Epidermal melanocyte (primary cell): ENCODE results near the gene PRUNE2.
"Not testable (repeated sequence)": the region's sequence is repeated elsewhere in the genome, so short reads cannot be mapped to it uniquely, and the experiment has no call there.

ENCODE experiments used
- DNase-seq: peaks from one replicate; pipeline ENCODE4 v3.0.0; 2011; ENCODE audit warnings: low spot score; ENCODE audit not compliant: insufficient read length

The PRUNE2 gene

GRCh38 chr9:76905791-76906646 lies at the start of gene PRUNE2:
Gene PRUNE2, minus strand, starts transcription at chr9:76906114. Its CDS starts 151 bp downstream, at chr9:76905963.
- DNase-seq = peak; percentile 78

- DNase-seq = not testable (repeated sequence)
Measured at GRCh38 chr9:76955406-76955805, 49.5 kb upstream of the PRUNE2 start.

- DNase-seq = no peak
Measured at GRCh38 chr9:76949865-76950264, 44.0 kb upstream of the PRUNE2 start.

DNA sequence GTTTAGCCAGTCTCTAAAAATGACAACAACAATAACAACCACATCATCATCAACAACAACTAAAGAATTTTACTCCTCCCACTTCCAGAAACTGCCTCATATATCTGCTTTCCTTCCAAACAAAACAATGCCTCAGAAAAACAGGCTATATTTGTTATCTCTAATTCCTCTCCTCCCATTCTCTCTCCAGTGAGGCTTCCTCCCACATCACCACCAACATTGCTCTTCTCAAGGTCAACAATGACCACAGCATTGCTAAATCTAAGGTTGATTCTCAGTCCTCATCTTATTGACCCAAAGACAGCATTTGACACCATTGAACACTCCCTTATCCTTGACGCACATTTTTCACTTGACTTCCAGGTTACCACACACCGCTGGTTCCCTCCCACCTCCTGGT lies 38.1 kb upstream of the PRUNE2 start:
- DNase-seq = no peak

DNA sequence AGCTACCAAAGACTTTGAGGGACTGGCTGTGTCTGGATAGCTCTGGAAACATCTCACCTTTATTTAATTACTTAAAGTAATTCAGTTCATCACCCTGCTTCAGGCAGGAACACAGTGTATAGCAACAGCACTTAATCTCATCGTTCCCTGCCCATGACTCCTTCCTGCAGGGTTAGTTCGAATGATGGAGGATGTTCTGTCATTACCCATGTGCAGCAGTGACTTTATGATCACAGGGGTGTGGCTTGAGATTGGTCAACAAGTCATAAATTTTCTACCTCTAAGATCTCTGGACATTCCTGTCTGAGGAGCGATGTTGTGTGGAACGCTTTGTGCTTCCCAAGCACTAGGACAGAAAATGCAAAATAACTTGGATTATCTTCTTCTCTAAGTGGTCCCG lies 37.1 kb upstream of the PRUNE2 start:
- DNase-seq = no peak

GRCh38 chr9:76932757-76933156 lies 26.8 kb upstream of the PRUNE2 start:
- no peak for DNase-seq

DNA sequence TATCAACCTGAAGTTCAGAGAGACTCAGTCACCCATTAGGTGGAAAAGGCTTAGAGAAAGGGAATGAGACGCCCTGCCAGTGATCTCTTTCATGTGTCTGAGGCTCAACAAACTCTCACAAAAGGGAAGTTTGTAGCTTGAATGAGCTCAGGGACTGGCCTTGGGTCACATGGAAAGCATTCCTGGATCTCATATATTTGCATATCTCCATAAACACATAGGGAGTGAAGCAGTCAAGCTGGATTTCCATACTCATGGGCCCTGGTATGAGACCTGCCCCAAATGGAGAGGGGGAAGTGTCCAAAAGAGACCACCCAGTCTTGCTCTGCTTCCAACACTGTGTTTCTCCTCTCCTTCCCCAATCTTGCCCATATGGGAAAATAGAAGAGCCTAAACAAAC lies 26.4 kb upstream of the PRUNE2 start:
- DNase-seq = no peak

DNA sequence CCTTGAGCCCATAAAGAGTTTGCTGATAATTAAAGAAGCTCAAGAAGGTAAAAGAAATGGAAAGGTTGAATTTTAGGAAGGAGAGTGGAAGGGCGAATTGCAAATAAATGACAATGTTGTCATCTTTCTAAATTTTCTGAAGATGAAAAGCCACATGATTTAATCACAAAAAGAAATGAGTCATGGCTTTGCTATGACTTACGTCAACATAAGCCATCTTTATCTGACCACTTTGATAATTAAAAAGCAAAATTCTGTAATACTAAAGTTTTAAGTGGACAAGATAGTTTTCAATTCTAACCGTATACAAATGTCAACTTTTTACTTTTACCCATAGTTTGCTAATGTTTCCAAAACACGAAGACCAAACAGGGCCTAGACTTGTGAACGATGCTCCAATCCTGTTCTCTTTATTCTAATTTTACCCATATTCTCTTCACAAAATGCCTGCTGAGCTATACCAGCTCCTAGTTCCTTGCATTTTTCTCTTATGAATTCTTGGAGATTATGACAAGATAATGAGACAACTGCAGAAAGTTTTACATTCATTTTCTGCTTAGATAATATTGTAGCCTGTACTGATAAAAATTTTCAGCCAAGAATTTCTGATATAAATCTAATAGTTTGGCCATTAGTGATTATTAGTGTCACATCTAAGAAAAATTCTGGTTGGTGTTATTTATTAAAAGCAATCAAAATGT lies 21.8 kb upstream of the PRUNE2 start:
- DNase-seq = no peak

- no peak for DNase-seq
Measured at GRCh38 chr9:76926846-76927245, 20.9 kb upstream of the PRUNE2 start.

- DNase-seq = no peak
Measured at GRCh38 chr9:76926324-76926741, 20.4 kb upstream of the PRUNE2 start.

DNA sequence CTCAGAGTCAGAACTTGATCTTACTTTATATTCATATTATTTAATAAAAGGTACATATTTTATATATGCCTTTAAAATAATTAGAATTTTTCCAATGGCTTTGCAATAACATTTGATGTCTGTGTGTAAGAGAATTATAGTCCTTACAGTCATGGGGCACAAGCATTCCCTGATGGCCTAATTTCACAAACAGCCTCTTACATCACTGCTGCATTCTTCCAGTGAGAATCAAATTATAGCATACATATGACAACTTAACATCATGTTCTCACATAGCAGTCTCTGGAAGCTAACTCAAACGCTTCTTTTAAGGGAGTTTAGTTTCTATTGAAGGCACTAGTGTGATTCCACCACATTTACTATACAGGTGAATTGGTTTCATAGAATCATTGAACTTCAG lies 15.3 kb upstream of the PRUNE2 start:
- DNase-seq = no peak

DNA sequence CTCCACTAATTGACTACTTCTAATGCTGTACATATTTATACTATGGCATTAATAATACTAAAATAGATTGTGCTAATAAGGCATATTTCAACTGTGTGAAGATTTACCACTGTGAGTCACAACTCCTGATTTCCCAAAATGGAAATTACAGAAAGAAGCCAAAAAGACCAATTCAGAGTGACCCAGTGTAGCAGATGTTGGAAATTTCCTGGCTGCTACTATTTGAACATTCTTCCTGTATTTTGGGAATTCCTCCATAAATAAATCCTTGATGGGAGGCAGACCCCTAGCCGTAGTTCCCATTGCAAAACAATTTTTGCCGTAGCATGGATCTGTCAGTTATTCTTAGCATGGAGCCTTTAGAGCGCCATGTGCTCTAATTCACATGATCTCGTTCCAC lies 11.4 kb upstream of the PRUNE2 start:
- DNase-seq = no peak

DNA sequence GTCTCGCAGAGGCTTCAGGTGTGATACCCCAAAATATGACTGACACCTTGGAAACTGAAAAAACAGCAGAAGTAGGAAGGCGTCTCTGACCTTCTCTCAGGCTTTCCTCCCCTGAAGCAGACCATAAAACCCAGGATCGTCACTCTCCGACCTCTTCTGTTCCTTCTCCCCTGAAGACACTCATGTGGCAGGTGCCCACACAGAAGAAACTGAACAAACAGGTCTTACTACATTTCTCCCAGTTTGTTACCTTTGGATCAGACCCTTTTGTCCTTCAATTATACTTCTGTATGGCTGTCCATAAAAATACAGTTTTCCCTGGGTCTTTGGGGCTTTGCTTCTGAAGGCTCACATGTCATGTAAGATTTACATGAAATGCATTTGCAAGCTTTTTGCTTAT lies 10.3 kb upstream of the PRUNE2 start:
- no peak for DNase-seq

DNA sequence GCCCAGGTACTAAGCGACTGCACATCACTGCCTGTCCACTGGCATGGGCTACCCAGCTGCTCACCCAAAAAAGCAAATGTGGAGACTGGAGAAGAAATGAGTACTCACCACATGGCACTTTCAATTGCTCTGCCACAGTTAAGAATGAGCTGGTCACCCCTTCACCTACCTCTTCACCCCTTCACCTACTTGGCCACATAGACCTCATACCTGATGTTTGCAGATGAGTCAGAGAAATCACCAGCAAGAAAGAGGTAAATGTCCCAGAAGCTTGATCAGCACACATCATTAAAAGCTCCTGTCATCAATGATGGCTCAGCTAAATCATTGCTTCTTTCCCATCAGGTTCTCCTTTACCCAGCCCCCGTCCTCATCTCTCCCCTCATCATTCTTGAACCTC lies 7.6 kb upstream of the PRUNE2 start:
- DNase-seq = no peak

- no peak for DNase-seq
Measured at GRCh38 chr9:76912636-76913275, 6.8 kb upstream of the PRUNE2 start.

GRCh38 chr9:76911971-76912370 lies 6.1 kb upstream of the PRUNE2 start:
- no peak for DNase-seq

GRCh38 chr9:76910861-76911260 lies 4.9 kb upstream of the PRUNE2 start:
- no peak for DNase-seq

- DNase-seq = no peak
Measured at GRCh38 chr9:76906647-76906975, 697 bp upstream of the PRUNE2 start.

DNA sequence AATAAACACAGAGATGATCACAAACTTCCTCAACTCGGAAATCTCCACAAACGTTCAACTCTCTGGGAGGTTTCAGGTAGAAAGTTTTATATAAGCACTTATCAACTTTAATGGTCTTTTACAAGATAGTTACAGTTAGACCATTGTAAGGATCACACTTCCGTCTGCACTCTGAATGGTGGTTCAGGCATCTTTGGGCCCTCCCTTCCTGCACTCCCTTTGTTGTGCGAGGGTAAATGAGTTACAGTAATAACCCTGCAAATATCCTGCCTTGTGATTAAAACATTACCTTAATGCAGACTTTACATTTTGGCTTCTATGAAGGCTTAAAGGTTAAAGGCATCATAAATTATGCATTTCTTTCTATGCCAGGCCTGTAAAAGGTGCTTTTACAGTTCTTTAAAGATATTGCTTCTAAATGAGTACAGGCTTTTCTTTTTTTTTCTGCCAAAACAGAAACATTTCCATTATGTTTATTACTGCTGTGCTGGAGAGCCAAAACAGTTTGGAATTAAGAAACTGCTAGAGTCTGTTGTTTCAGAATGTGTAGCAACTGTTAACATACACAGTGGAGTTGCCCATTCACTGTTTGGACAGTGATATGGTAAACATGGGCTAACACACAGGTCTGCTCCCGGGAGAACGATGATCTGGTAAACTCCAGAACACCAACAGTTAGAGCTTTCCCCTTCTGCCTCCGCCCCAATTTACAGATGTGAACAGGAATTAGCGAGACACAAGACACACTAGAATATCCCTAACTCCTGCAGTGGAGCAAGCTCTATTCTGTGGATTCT lies 1.1 kb downstream of the PRUNE2 start:
- no peak for DNase-seq

DNA sequence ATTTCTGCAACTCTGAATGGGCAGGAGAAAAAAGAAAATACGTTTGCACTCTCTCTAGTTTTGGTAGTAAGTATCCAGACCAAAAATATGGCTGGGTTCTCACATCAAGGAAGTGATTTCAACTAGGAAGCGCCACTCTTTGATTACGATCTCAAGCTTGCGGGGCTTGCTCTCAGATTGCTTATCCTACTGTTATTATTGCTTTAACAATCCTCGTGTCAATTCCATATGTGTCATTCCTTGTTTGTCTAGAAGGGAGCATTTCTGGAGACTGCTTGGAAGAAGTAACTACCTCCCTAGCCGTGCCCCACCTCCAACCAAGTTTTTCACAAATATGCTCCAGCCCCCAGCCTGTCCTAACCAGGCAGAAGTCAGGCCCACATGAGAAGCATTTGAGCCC lies 3.5 kb downstream of the PRUNE2 start:
- no peak for DNase-seq

DNA sequence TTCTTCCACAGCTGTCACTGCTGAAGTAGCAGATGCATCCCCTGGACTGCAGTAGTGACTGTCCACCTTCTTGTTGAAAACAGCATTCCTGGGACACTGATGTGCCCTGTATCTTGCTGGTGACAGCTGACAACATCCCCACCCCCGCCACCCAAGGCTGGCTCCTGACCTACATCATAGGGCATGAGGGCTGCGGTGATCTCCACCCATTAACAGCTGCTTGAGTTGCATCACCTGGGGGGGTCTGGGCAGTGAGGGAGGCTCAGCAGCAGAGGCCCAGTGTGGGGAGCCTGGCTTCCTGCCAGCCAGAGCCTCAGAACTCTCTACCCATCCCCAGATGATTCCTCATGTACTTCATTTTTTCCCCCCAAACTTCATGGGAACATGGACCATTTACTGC lies 4.1 kb downstream of the PRUNE2 start:
- no peak for DNase-seq
